Stomach smooth muscle (tissue), 2 donors: ENCODE results near the gene NPPB.

Source experiments
- H3K27ac ChIP-seq: one replicate; pipeline ENCODE4 v1.7.0; 2013; ENCODE audit warnings: mild to moderate bottlenecking, low read length, inconsistent platforms
- H3K27me3 ChIP-seq, 2 donors: one replicate each; pipeline ENCODE4 v1.7.0; 2013; ENCODE audit warnings: low read length in 2 of 2; ENCODE audit not compliant: insufficient read depth in 2 of 2, control insufficient read depth in 1 of 2
- H3K36me3 ChIP-seq, 2 donors: one replicate each; pipeline ENCODE4 v1.7.0; 2013; ENCODE audit warnings: low read length in 2 of 2; ENCODE audit not compliant: control insufficient read depth in 2 of 2, insufficient read depth in 2 of 2
- H3K4me1 ChIP-seq: one replicate; pipeline ENCODE4 v1.7.0; 2013; ENCODE audit warnings: low read length; ENCODE audit not compliant: control insufficient read depth, insufficient read depth
- H3K4me3 ChIP-seq, 2 donors: one replicate each; pipeline ENCODE4 v1.7.0; 2013; ENCODE audit warnings: low read length in 2 of 2
- H3K9ac ChIP-seq, 2 donors: one replicate each; pipeline ENCODE4 v1.7.0; 2013; ENCODE audit warnings: low read length in 2 of 2, mild to moderate bottlenecking in 1 of 2
- H3K9me3 ChIP-seq, 2 donors: one replicate each; pipeline ENCODE4 v1.7.0; 2013; ENCODE audit warnings: low read length in 2 of 2; ENCODE audit not compliant: control insufficient read depth in 2 of 2
- donor health status: healthy.
- donor health status: Pancreatic carcinoma.

NPPB gene

GRCh38 chr1:11880911-11881748 is 22.4 kb upstream of the NPPB start:
- Histone ChIP-seq H3K27ac (no peak overlapping the region), H3K4me1 (peaks cover 11% of the 10 kb centered on the region), H3K9me3 (no peaks in the 10 kb centered on the region), H3K27me3 (peaks cover 4 to 21% of the 10 kb centered on the region in 2 donors), H3K9ac (no peak overlapping the region), H3K36me3 (no peaks in the 10 kb centered on the region), H3K4me3 (no peak overlapping the region)

- no peak overlapping the region for H3K27ac ChIP-seq
- H3K4me3 ChIP-seq: no peak overlapping the region
Observed at GRCh38 chr1:11880181-11880575, 21.4 kb upstream of the NPPB start.

GRCh38 chr1:11879311-11880180 is 20.8 kb upstream of the NPPB start:
- Histone ChIP-seq H3K4me3 (no peak overlapping the region), H3K27ac (no peak overlapping the region), H3K27me3 (peaks cover 7 to 21% of the 10 kb centered on the region in 2 donors), H3K4me1 (peaks cover 11% of the 10 kb centered on the region), H3K9ac (no peak overlapping the region), H3K9me3 (no peaks in the 10 kb centered on the region), H3K36me3 (no peaks in the 10 kb centered on the region)

More at GRCh38 chr1:11880181-11880575, 21.4 kb upstream of the NPPB start:
- Histone ChIP-seq H3K9ac (no peak overlapping the region), H3K36me3 (no peaks in the 10 kb centered on the region), H3K27me3 (peaks cover 4 to 21% of the 10 kb centered on the region in 2 donors), H3K4me1 (peaks cover 11% of the 10 kb centered on the region), H3K9me3 (no peaks in the 10 kb centered on the region)

GRCh38 chr1:11878891-11879190 is 20.1 kb upstream of the NPPB start:
- no peak overlapping the region for H3K27ac ChIP-seq
- H3K36me3 ChIP-seq: no peaks in the 10 kb centered on the region
- H3K27me3 ChIP-seq: peaks cover 10 to 21% of the 10 kb centered on the region in 2 donors
- H3K9ac ChIP-seq: no peak overlapping the region
- no peak overlapping the region for H3K4me3 ChIP-seq
- peaks cover 11% of the 10 kb centered on the region for H3K4me1 ChIP-seq
- H3K9me3 ChIP-seq: no peaks in the 10 kb centered on the region

GRCh38 chr1:11878081-11878890 is 19.5 kb upstream of the NPPB start:
- Histone ChIP-seq H3K9ac (no peak overlapping the region), H3K27ac (no peak overlapping the region), H3K27me3 (peaks cover 10 to 21% of the 10 kb centered on the region in 2 donors), H3K4me3 (no peak overlapping the region), H3K36me3 (no peaks in the 10 kb centered on the region), H3K4me1 (peaks cover 9% of the 10 kb centered on the region), H3K9me3 (no peaks in the 10 kb centered on the region)

GRCh38 chr1:11877074-11877473 is 18.3 kb upstream of the NPPB start:
- H3K4me3 ChIP-seq: no peak overlapping the region
- H3K9ac ChIP-seq: no peak overlapping the region
- no peaks in the 10 kb centered on the region for H3K36me3 ChIP-seq
- H3K27me3 ChIP-seq: peaks cover 8 to 17% of the 10 kb centered on the region in 2 donors
- H3K4me1 ChIP-seq: peaks cover 9% of the 10 kb centered on the region
- no peak overlapping the region for H3K27ac ChIP-seq
- H3K9me3 ChIP-seq: no peaks in the 10 kb centered on the region

- Histone ChIP-seq H3K36me3 (no peaks in the 10 kb centered on the region), H3K9me3 (no peaks in the 10 kb centered on the region), H3K4me3 (no peak overlapping the region), H3K27me3 (peaks cover 8 to 17% of the 10 kb centered on the region in 2 donors), H3K27ac (no peak overlapping the region), H3K4me1 (peaks cover 2% of the 10 kb centered on the region), H3K9ac (no peak overlapping the region)
Observed at GRCh38 chr1:11875094-11875493, 16.3 kb upstream of the NPPB start.

- H3K36me3 ChIP-seq: no peaks in the 10 kb centered on the region
- peaks cover 10 to 17% of the 10 kb centered on the region in 2 donors for H3K27me3 ChIP-seq
- H3K27ac ChIP-seq: no peak overlapping the region
- no peak overlapping the region for H3K9ac ChIP-seq
- H3K4me3 ChIP-seq: no peak overlapping the region
- no peaks in the 10 kb centered on the region for H3K9me3 ChIP-seq
- H3K4me1 ChIP-seq: peaks cover 2% of the 10 kb centered on the region
Observed at GRCh38 chr1:11874624-11875023, 15.9 kb upstream of the NPPB start.

- H3K27me3 ChIP-seq: peaks cover 10 to 13% of the 10 kb centered on the region in 2 donors
- H3K36me3 ChIP-seq: no peaks in the 10 kb centered on the region
- no peak overlapping the region for H3K4me3 ChIP-seq
- H3K27ac ChIP-seq: no peak overlapping the region
- H3K9ac ChIP-seq: no peak overlapping the region
- H3K9me3 ChIP-seq: no peaks in the 10 kb centered on the region
- H3K4me1 ChIP-seq: peaks cover 2% of the 10 kb centered on the region
Observed at GRCh38 chr1:11874258-11874562, 15.5 kb upstream of the NPPB start.

- Histone ChIP-seq H3K27ac (no peak overlapping the region), H3K9me3 (no peaks in the 10 kb centered on the region), H3K9ac (no peak overlapping the region), H3K36me3 (no peaks in the 10 kb centered on the region), H3K4me1 (peaks cover under 1% of the 10 kb centered on the region), H3K4me3 (no peak overlapping the region), H3K27me3 (peaks cover 7 to 10% of the 10 kb centered on the region in 2 donors)
Observed at GRCh38 chr1:11873395-11874257, 14.9 kb upstream of the NPPB start.
